ENCODE measurements around the gene SLC26A11.

- TF ChIP-seq CTCF (IDR thresholded peaks at IDR 0.05; ENCODE audit: low read depth, low read length) (no peak), POLR2A (IDR thresholded peaks at IDR 0.05; ENCODE audit: extremely low read depth, insufficient read length) (no peak), MAX (IDR thresholded peaks at IDR 0.05; ENCODE audit: low read depth, low read length) (no peak), MYC (IDR thresholded peaks at IDR 0.05; ENCODE audit: low read depth, low read length) (no peak)
Measured at GRCh38 chr17:80225230-80225629, 5.0 kb downstream of the SLC26A11 start.
